ENCODE data around the gene DSG2.

Gene DSG2

DNA sequence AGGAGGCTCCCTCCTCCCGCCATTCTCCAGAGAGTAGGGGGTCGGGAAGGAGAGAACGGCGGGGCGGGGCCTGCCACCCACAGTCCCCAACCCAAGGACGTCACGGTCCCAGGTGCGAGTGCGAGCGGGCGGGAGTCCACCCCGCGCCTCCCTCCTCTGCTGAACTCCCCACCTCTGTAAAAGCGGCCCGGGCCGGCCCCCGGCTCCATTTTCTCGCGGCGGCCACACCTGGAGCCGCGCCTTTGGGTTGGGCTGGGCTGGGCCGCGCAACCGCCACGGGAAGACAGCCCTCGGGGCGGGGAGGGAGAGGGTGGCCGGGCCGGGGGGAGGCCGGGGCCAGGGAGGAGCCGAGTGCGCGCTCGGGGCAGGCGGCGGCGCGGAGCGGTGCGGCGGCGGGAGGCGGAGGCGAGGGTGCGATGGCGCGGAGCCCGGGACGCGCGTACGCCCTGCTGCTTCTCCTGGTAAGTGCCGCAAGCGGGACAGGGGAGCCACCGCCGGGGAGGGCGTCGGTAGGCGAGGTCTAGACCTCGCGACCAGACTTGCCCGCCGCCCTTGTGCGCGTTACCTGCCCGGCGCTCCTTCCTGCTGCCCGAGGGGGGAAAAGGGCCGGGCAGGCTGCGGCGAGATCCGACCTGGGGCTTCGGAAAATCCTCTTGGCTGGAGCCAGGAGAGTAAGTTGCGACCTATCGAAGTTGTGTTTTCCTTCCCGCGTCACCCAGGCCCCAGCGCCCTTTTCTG is at the start of gene DSG2:
TSS of gene DSG2 (plus strand) at position 342 of the 738 bp plus-strand sequence. CDS start at position 417, 75 bp downstream.
- TF ChIP-seq, protein P1, sequence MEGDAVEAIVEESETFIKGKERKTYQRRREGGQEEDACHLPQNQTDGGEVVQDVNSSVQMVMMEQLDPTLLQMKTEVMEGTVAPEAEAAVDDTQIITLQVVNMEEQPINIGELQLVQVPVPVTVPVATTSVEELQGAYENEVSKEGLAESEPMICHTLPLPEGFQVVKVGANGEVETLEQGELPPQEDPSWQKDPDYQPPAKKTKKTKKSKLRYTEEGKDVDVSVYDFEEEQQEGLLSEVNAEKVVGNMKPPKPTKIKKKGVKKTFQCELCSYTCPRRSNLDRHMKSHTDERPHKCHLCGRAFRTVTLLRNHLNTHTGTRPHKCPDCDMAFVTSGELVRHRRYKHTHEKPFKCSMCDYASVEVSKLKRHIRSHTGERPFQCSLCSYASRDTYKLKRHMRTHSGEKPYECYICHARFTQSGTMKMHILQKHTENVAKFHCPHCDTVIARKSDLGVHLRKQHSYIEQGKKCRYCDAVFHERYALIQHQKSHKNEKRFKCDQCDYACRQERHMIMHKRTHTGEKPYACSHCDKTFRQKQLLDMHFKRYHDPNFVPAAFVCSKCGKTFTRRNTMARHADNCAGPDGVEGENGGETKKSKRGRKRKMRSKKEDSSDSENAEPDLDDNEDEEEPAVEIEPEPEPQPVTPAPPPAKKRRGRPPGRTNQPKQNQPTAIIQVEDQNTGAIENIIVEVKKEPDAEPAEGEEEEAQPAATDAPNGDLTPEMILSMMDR (IDR thresholded peaks at IDR 0.05; ENCODE audit: low read depth, low read length, missing control alignments), result no peak
- DNase-seq (ENCODE audit: low read depth), result no peak
- peak within 1 kb of the TSS; percentile 97 for H3K4me3 ChIP-seq (ENCODE audit: low read depth, low read length)

DNA sequence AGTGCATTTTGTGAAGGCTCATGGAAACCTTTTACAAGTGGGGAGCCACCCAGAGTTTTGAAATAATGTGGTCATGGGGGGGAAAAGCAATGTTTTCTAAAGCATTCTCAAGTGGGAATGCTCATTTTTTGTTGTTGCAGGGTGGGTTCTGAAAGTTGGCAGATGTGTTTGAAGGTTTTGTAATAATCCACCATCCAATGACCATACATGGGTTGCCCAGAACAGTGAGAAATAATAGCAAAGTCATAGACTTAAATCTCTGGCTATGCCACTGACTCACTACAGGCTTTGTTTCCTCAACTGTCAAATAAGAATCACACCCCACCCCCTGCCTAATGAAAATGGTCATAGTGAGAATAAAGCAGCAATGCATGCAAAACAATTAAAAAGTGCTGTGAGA is 47.6 kb upstream of the DSG2 start:
- no peak for DNase-seq (ENCODE audit: low read depth)
- H3K4me3 ChIP-seq (ENCODE audit: low read depth, low read length), result no peak overlapping the region
- TF ChIP-seq, protein P1 (IDR thresholded peaks at IDR 0.05; ENCODE audit: low read depth, low read length, missing control alignments), result no peak

- DNase-seq (ENCODE audit: low read depth), result no peak
- H3K4me3 ChIP-seq (ENCODE audit: low read depth, low read length), result no peak overlapping the region
- TF ChIP-seq, protein P1 (IDR thresholded peaks at IDR 0.05; ENCODE audit: low read depth, low read length, missing control alignments), result no peak
Measured at GRCh38 chr18:31451625-31452024, 46.4 kb upstream of the DSG2 start.

- TF ChIP-seq, protein P1 (IDR thresholded peaks at IDR 0.05; ENCODE audit: low read depth, low read length, missing control alignments), result no peak
- H3K4me3 ChIP-seq (ENCODE audit: low read depth, low read length), result no peak overlapping the region
- no peak for DNase-seq (ENCODE audit: low read depth)
Measured at GRCh38 chr18:31454066-31454708, 43.8 kb upstream of the DSG2 start.

DNA sequence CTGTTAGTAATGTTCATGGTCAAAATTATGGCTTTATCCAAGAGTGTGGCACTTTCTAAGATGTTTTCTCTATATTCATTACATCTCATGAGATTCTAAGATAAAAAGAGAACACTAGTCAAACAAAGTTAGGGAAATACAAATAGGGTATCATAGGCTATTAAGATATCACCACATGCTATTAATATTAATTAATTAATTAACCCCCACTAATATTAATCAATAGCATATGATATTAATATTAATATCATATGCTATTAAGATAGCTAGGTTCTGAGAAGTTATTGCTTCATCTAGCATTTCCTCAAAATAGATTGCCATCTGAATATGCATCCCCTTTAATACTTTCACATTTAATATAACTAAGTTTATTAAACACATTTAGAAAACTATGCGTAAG is 28.3 kb upstream of the DSG2 start:
- no peak for DNase-seq (ENCODE audit: low read depth)
- no peak overlapping the region for H3K4me3 ChIP-seq (ENCODE audit: low read depth, low read length)
- TF ChIP-seq, protein P1 (IDR thresholded peaks at IDR 0.05; ENCODE audit: low read depth, low read length, missing control alignments), result no peak

GRCh38 chr18:31478688-31479087 is 19.3 kb upstream of the DSG2 start:
- no peak for DNase-seq (ENCODE audit: low read depth)
- no peak overlapping the region for H3K4me3 ChIP-seq (ENCODE audit: low read depth, low read length)
- TF ChIP-seq, protein P1 (IDR thresholded peaks at IDR 0.05; ENCODE audit: low read depth, low read length, missing control alignments), result no peak
